Measurements from ENCODE around the gene ACOT11.
A peak's percentile ranks its signal among the peaks of the same experiment; 100 is the strongest.

The ACOT11 gene

DNA sequence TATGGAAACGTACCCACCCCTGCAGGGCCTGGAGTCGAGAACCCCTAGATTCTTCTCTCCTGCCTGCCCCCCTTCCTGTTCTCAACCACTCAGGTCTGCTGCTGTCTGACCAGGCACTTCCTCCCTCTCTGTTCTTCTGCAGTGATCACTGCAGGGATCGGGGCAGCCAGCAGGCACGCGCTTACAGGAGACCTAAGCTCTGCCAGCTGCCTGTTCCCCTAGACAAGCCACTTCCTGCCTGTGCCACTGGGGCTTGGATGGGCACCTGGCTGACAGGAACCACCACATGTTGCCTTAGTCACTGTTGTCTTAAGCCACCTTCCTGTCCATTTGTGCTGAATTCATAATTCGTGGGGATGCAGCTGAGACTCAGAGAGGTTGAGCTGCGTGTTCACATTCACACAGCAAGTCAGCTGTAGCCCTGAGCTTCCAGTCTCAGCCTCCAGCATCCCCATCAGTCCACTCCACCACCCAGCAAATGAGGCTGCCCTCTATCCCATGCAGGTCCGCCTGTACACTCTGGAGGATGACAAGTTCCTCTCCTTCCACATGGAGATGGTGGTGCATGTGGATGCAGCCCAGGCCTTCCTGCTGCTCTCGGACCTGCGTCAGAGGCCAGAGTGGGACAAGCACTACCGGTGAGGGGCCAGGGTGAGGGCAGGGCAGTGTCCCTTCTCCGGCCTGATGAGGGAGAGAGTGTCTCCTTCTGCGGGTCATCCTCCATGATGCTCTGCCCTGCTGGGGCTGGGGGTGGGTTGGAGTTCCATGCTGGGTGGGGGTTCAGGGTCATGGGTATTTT lies 56.7 kb downstream of the ACOT11 start:
- intact Hi-C loops (cut with DNase I): no loop called here

DNA sequence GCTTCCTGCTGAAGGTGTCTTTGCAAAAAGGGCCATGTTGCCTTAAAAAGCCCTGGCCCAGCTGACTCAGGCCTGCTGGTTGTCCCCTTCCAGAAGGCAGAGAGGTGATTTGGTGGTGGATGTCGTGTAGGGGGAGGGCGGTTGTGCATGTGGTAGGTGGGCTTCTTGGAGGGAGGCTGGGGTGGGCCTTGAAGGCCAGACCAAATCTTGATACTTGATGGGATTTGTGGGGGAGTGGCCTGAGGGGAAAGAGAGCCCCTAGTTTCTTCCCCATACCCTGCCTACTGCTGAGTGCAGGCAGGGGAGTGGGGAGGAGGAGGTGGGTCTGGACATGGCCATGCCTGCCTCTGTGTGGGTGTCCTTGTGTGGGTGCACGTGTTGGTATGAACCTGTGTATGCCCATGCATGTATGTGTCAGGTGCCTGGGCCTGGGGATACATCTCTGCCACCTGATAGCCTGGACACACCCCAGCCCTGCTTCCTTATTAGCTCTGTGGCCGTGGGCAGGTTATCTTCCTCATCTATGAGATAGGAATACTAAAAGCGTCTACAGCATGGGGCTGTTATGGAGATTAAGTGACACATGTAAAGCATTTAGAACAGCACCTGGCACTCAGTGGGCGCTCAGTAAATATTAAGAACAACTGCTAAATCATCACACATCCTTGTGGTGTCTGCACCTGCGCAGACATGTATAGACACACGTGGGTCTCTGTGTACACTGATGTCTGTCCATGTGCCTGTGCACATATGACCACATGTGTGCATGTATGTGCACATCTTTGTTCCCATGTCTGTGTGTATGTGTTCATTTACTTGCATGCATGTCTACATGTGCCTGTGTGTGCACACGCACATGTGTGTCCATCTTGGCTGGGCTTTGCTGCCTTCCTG lies 58.3 kb downstream of the ACOT11 start:
- intact Hi-C loops (cut with DNase I): no loop called here
- no peak for DNase-seq

More for the DNA sequence above, 56.7 kb downstream of the ACOT11 start:
- no peak for DNase-seq

DNA sequence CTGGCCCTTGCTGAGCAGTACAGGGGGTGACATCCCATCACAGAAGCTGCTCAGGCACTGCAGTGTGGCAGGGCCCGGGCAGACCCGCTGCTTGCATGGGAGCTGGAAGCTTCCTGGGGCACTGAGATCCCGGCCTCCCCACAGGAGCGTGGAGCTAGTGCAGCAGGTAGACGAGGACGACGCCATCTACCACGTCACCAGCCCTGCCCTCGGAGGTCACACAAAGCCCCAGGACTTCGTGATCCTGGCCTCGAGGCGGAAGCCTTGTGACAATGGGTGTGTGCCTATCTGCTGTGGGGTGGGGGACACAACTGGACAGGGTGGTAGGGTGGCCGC lies 58.9 kb downstream of the ACOT11 start:
- intact Hi-C loops (cut with DNase I): no loop called here
- no peak for DNase-seq

DNA sequence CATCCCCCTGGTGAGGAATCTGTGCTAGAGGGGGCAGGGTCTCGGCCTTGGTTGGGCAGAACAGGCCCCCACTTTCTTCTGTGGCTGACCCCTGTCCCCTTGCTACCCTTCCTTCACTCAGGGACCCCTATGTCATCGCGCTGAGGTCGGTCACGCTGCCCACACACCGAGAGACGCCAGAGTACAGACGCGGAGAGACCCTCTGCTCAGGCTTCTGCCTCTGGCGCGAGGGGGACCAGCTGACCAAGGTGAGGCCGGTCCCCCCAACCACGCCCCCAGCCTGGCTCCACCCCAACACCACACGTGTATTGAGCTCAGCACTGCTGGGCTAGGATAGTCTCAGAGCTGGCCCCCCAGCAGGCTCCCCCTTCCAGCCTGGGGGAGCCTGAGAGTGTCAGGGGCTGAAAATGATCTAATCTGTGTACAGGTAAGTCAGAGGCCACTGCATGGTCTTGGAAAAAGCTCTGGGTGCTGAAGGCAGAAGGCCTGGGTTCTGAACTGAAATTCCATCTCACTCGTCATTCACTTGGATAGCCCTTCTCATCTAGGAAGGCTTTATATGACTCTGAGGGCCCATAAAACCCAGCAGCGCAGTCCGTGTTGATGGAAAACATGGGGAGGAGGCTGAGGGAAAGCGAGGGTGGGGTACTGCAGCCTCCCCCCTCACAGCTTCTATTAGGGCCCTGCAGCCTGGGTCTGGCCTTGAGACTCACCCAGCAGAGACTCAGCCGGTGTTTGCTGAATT lies 60.0 kb downstream of the ACOT11 start:
- DNase-seq: no peak

DNA sequence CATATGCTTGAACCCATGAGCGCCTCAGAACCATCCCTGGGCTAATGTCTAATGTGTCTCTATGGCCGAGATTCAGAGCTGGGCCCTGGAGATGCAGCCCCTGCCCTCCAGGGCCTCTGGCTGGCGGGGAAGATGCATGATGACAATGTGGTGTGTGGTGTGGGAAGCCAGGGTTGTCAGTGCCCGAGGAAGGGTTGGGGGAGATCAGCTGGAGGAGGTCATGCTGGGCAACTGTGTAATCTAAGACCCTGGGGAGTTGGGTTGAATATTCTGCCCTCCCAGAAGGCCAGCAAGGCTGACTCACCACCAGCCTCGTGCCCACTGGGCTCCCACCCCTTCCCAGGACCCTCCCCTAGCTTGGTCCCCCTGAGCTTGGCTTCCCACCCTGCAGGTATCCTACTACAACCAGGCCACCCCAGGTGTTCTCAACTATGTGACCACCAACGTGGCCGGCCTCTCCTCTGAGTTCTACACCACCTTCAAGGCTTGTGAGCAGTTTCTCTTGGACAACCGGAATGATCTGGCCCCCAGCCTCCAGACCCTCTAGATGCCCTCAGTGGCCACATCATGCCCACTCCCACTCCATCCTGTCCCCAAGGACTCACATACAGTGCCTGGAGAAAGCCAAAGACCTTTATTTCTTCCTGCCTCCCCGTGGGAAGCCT lies 60.7 kb downstream of the ACOT11 start:
- no peak for DNase-seq
- intact Hi-C loops (cut with DNase I): no loop called here

More for the DNA sequence above, 60.0 kb downstream of the ACOT11 start:
- intact Hi-C loops (cut with DNase I): no loop called here

DNA sequence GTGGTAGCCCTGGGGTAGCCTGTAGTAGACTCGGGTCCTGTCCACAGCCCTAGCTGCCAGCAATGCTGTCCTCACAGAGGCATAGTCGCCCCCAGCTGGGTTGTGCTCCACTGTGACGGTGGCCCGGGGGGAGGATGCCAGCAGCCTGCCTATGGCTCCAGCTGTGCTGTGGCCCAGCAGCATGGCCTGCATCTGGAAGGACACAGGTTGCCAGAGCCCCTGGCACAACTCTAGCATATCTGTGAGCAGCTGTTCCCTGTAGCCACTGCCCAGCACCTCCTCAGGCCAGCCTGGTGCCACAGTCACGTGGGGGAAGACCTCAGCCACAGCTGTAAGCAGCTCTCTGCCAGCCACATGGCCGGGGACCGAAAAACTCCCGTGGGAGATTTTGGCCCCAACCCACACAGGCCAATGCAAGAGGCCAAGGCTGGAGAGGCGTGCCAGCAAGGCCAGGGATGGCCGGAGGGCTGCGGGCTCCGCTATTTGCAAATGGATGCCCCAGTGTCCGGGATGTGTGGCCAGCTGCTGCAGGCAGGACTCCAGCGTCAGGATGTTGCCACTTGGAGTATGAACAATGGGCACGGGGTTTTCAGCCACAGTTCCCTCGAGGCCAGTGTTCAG lies 61.4 kb downstream of the ACOT11 start:
- peak; percentile 23 to 94 (median 45) for DNase-seq
- intact Hi-C loops (cut with DNase I): no loop called here

DNA sequence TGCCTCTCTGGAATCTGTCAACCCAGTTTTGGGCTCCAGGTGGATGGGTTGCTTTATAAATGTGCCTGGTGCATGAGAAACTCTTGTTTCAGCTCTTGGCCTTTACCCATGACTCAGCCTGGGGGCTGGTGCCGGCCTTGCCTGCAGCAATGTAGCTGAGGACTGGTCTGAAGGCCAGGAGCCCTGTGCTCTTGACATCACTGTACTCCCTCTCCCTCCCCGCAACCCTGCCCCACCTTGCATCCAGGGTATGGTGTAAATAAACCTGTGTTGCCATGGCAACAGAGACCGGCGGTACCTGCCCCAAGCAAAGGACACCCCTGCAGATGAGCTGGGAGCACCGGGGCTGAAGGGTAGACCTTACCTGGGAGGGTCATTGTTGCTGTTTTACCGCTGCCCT lies 62.0 kb downstream of the ACOT11 start:
- intact Hi-C loops (cut with DNase I): no loop called here
- peak in 2 of 10 donors; percentile 27 to 57 for DNase-seq

DNA sequence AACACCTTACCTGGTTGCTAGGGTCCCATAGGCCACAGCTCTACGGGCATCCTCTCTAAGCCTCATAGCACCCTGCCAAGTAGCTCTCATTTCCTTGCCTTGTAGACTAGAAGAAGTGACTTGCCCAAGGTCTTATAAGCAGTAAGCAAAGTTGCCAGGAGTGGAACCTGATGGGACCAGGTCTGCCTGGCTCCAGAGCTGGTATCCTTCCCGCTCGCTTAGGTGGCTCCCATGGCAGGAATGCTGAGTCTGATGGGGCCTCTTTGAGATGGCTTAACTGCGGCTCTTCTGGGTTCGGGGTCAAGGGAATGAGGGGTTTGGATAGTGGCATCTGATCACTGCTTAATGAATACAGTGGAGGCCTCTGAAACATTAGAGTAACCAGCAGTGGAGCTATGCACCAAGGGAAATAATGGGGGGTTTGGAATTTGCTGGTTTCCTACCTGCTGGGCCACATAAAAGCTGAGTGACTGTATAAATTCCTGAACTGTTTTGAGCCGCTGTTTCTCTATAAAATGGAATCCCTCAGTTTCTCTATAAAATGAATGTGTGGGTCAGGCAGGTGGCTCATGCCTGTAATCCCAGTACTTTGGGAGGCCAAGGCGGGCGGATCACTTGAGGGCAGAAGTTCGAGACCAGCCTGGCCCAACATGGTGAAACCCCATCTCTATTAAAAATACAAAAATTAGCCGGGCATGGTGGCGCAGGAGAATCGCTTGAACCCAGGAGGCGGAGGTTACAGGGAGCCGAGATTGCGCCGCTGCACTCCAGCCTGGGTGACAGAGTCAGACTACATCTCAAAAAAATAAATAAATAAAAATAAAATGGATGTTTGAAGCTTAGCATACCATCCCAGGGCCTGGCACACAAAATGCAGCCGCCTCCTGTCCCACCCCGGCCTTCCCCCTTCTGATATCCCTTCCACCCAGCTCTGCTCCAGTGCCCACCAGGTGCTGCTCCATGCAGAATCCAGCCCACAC lies 62.9 kb downstream of the ACOT11 start:
- peak in 2 of 10 donors; percentile 40 to 69 for DNase-seq
- intact Hi-C loops (cut with DNase I): no loop called here

DNA sequence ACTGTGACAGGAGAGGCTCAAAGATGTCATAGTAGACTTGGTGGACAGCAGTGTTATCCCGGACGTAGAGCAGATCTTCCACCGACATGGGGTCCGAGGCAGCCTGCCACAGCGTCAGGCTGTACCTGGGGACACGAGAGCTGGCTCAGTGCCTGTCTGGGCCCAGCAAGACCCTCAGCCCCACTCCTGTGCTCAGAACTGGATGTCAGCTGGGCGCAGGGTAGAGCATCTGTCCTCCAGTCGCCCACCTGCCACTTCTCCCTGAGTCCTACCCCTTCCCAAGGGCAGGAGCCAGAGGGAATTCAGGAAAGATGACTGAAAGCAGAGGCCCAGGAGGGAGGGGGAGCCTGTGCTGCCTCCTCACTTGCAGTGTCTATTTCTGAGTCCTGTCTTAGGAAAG lies 63.6 kb downstream of the ACOT11 start:
- DNase-seq: peak in 2 of 10 donors; percentile 33 to 67
- intact Hi-C loops (cut with DNase I): no loop called here

DNA sequence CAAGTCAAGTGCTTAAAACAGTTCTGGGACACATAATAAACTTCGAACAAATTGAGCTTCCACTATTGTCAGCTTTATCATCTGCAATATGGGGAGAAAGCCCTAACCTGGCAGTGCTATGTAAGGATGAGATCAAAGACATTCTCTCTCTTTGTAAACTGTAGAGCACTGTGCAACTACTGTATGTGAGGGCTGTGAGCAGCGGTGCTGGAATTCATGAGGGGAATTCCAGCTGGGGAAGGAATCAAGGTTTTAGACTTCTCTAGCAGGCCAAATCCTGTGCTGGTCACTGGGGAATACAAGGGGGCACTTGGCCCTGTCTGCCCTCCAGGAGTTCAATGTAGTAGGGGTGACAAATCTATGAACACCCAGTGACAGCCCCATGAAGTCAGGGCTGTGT lies 66.0 kb downstream of the ACOT11 start:
- DNase-seq: peak in 2 of 10 donors; percentile 7 to 29

DNA sequence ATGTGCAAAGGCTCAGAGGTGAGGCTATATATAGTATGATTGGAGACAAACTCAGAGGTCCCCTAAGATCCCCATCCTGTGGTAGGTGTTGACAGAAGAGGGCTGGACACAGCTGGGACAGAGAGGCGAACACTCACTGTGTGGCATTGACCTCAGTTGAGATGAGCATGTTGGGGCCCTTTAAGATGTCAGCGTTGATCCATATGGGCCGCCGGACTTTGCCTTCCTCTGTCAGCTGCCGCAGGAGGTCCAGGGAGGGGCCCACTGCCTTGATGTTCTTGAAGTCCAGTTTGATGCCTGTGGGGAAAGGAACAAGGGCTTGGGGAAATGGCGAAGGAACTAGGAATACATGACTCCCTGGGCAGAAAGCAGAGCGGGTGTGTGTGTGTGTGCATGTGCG lies 66.5 kb downstream of the ACOT11 start:
- peak in 1 of 10 donors; percentile 11 for DNase-seq
- intact Hi-C loops (cut with DNase I): no loop called here

More for the DNA sequence above, 66.0 kb downstream of the ACOT11 start:
- intact Hi-C loops (cut with DNase I): no loop called here

DNA sequence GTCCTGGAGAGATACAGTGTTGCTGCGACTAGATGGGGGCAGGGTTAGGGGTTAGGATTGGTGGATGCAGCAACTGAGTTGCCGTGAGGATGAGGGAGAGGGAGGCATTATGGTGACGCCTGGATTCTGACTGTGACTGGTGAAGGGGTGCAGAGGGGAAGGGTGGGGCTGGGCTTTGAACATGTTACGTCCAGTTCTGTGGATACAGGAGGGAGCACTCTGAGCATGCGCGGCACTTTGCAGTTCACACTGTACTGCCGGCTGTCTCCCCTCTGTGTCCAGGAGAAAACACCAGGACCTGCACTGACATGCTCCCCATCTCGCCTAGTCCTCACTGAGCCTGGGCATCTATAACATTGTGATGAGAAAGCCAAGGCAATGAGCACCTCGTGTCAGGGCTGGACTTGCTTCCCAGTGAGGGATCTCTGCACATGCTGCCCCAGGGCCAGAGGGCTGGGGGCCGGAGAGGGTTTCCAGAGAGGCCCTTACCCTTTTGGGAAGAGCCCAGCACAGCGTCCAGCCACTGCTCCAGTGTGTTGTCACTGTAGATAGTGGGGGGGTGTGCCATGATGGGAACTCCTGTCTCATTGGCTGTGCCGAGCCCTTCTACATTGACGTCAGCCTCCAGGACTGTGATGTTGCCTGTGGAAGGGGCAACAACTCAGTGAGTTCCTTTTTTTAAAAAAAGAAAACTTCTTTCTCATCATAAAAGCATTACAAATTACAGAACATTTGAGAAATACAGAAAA lies 67.7 kb downstream of the ACOT11 start:
- peak in 1 of 10 donors; percentile 35 for DNase-seq
- intact Hi-C loops (cut with DNase I): no loop called here

DNA sequence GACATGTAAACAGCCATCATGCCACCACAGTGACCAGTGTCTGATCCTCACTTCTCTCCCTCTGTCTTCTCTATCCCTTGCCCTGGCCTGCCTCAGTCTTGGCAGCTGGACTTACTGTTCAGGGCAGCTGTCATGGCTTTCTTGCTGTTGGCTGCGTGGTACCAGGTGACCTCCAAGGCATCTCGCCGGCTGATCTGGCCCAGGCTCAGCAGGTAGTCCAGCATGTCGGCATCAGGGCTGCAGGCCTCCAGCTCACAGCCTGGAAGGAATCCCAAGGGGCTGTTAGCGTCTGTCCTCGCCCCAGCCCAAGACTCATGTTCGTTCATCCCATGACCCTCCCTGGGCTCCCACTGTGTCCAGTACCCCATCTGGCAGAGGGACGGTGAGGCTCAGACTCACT lies 71.7 kb downstream of the ACOT11 start:
- peak in 2 of 10 donors; percentile 59 to 77 for DNase-seq
- intact Hi-C loops (cut with DNase I): no loop called here

DNA sequence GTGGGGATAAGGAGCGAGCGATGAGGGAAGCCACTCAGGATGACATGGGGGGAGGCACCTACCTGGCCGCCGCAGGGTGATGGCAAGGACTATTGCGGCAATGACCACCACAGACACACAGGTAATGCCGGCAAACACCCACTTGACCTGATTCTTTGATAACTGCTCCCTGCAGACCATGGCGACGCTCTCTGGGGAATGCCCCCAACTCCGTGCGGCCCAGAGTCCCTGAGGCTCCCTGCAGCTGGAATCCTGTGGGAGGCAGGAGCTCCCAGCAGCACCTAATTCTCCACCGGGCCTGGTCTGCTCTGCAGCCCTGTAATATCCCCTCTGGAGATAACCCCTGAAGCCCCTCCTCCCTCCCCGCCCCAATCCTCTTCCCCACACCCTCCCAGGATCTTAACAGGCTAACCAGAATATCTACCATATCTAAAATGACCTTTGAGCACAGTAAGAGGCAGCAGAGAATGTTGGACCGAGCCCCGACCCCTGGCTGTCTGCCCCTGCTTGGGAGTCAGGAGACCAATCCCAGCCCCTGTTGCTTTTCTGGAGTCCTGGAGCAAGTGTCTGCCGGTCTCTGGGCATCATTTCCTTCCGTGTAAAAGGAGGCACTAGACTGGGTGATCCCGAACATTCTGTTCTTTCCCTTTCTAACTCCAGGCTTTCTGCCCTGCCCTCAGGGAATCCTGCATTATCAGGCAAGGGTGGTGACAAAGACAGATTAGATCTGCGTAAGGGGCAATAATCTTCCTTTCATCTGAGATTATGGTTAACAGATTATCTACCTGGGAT lies 75.4 kb downstream of the ACOT11 start, which contains the start of gene FAM151A:
Gene FAM151A (minus strand): TSS at position 310 of the 792 bp plus-strand sequence. CDS start 130 bp downstream, at position 180.
- no peak for DNase-seq
- intact Hi-C loops (cut with DNase I): no loop called here

DNA sequence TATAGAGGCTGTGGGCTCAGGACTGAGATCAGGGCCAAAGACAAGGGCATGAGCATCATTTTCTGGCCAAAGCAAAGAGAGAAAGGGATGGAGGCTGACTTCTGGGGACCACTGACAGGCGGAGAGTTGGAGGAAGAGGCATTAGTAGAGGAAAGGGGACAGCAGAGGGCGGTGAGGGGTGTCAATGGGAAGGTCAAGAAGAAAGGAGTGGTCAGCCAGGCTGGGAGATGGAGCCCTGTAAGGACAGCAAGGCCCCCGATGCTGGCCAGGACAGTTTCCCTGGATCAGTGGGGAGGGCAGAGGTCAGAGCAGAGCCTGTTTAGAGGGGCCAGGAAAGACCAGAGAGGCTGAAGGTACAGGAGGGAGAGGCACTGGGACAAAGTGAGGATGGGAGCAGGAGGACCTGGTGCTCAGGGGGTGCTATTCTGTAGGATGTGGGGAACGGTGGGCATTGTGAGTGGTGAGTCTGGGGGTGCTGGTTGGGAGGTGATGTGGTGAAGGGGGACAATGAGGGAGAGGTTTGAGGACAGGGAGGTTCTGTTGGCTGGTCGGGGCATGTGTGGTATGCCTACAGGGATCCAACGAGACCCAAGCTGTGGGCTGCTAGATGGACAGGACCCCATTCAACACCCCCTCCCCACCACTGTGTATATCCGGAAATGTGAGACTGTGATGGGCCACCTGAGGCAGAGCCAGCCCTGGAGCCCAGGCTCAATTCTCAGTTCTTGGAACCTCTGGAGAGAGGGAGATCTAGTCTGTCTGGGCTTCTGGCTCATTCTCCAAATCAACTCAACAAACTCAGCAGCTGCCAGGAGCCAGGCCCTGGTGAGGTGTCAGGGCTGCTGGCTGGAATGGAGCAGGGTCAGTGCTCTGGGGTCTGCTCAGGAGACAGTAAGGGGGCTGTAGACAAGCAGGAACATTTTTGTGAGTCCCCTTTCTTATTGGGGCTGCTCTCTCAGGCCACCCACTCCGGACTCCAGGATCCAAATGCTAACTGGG lies 76.7 kb downstream of the ACOT11 start:
- no peak for DNase-seq
- intact Hi-C loops (cut with DNase I): no loop called here

DNA sequence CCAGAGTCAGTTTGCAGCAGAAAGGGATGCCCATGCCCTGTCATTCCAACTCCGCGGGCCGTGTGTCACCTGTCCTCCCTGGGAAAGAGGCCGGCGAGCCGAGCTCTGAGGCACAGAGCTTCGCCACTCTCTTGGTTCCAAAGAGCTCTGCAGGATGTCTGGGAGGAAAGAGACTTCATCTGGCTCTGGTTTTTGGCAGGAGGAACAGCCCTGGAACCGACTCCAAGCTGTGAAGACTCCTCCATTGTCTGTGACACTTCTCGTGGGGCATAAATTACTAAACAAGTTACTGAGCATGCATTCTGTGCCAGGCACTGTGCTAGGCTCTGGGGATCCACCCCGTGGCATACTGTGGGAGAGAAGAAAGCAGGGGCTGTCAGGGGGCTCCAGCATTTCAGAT lies 79.2 kb downstream of the ACOT11 start:
- no peak for DNase-seq
- intact Hi-C loops (cut with DNase I): no loop called here
